ENCODE measurements around the gene LYZL2.
"Not testable (repeated sequence)": the region's sequence is repeated elsewhere in the genome, so short reads cannot be mapped to it uniquely, and the experiment has no call there.

Gene LYZL2

GRCh38 chr10:30629653-30630052 lies at the start of gene LYZL2:
Gene LYZL2 (minus strand): TSS chr10:30629753. CDS start chr10:30626915, 2,838 bp downstream.
- H3K9me3 Mint-ChIP-seq: no peaks in the 10 kb centered on the region
- no peak for ATAC-seq
- no peak within 1 kb of the TSS for H3K27ac Mint-ChIP-seq
- H3K27me3 Mint-ChIP-seq: peaks cover 27% of the 10 kb centered on the region
- no peak within 1 kb of the TSS for H3K4me3 Mint-ChIP-seq
- no peaks in the 10 kb centered on the region for H3K36me3 Mint-ChIP-seq
- H3K4me1 Mint-ChIP-seq: no peaks in the 10 kb centered on the region

GRCh38 chr10:30677616-30678015 lies 48.1 kb upstream of the LYZL2 start:
- not testable (repeated sequence) for H3K4me1 Mint-ChIP-seq, H3K4me3 Mint-ChIP-seq

GRCh38 chr10:30677146-30677545 lies 47.6 kb upstream of the LYZL2 start:
- not testable (repeated sequence) for H3K27ac Mint-ChIP-seq, H3K36me3 Mint-ChIP-seq, H3K4me1 Mint-ChIP-seq, ATAC-seq, H3K4me3 Mint-ChIP-seq
- Mint-ChIP-seq H3K9me3 (peaks cover 12% of the 10 kb centered on the region), H3K27me3 (peaks cover 50% of the 10 kb centered on the region)

More at GRCh38 chr10:30677616-30678015, 48.1 kb upstream of the LYZL2 start:
- peaks cover 51% of the 10 kb centered on the region for H3K27me3 Mint-ChIP-seq
- H3K27ac Mint-ChIP-seq, H3K36me3 Mint-ChIP-seq: not testable (repeated sequence)
- peaks cover 12% of the 10 kb centered on the region for H3K9me3 Mint-ChIP-seq
- ATAC-seq: peak; percentile 60

GRCh38 chr10:30675791-30676718 lies 46.5 kb upstream of the LYZL2 start:
- peaks cover 6% of the 10 kb centered on the region for H3K36me3 Mint-ChIP-seq
- H3K9me3 Mint-ChIP-seq: peaks cover 12% of the 10 kb centered on the region
- H3K4me3 Mint-ChIP-seq: no peak overlapping the region
- H3K27ac Mint-ChIP-seq: no peak overlapping the region
- ATAC-seq: no peak
- H3K4me1 Mint-ChIP-seq: no peaks in the 10 kb centered on the region
- peaks cover 39% of the 10 kb centered on the region for H3K27me3 Mint-ChIP-seq

GRCh38 chr10:30674796-30675195 lies 45.2 kb upstream of the LYZL2 start:
- Mint-ChIP-seq H3K4me1 (peaks cover 5% of the 10 kb centered on the region), H3K27ac (no peak overlapping the region), H3K36me3 (no peaks in the 10 kb centered on the region), H3K27me3 (peaks cover 34% of the 10 kb centered on the region), H3K9me3 (peaks cover 4% of the 10 kb centered on the region), H3K4me3 (no peak overlapping the region)
- no peak for ATAC-seq

GRCh38 chr10:30673262-30673661 lies 43.7 kb upstream of the LYZL2 start:
- H3K36me3 Mint-ChIP-seq, H3K9me3 Mint-ChIP-seq, H3K27ac Mint-ChIP-seq, H3K4me1 Mint-ChIP-seq, H3K4me3 Mint-ChIP-seq, ATAC-seq: not testable (repeated sequence)
- H3K27me3 Mint-ChIP-seq: peaks cover 24% of the 10 kb centered on the region

- not testable (repeated sequence) for H3K27ac Mint-ChIP-seq, H3K4me1 Mint-ChIP-seq, ATAC-seq, H3K36me3 Mint-ChIP-seq, H3K9me3 Mint-ChIP-seq, H3K4me3 Mint-ChIP-seq
- peaks cover 17% of the 10 kb centered on the region for H3K27me3 Mint-ChIP-seq
Measured at GRCh38 chr10:30672338-30672737, 42.8 kb upstream of the LYZL2 start.

GRCh38 chr10:30671026-30671616 lies 41.6 kb upstream of the LYZL2 start:
- H3K4me1 Mint-ChIP-seq: peaks cover 5% of the 10 kb centered on the region
- no peak for ATAC-seq
- H3K27ac Mint-ChIP-seq: no peak overlapping the region

GRCh38 chr10:30667982-30668381 lies 38.4 kb upstream of the LYZL2 start:
- not testable (repeated sequence) for ATAC-seq, H3K36me3 Mint-ChIP-seq

More at GRCh38 chr10:30671026-30671616, 41.6 kb upstream of the LYZL2 start:
- peak overlapping the region; percentile 2 for H3K4me3 Mint-ChIP-seq
- peaks cover 17% of the 10 kb centered on the region for H3K27me3 Mint-ChIP-seq
- H3K36me3 Mint-ChIP-seq: no peaks in the 10 kb centered on the region
- no peaks in the 10 kb centered on the region for H3K9me3 Mint-ChIP-seq

GRCh38 chr10:30663403-30663802 lies 33.9 kb upstream of the LYZL2 start:
- H3K4me3 Mint-ChIP-seq: peak overlapping the region; percentile 43
- H3K36me3 Mint-ChIP-seq, H3K27ac Mint-ChIP-seq, H3K9me3 Mint-ChIP-seq: not testable (repeated sequence)
- ATAC-seq: peak; percentile 92
- peaks cover 15% of the 10 kb centered on the region for H3K27me3 Mint-ChIP-seq
- H3K4me1 Mint-ChIP-seq: peaks cover 20% of the 10 kb centered on the region

More at GRCh38 chr10:30667982-30668381, 38.4 kb upstream of the LYZL2 start:
- peaks cover 17% of the 10 kb centered on the region for H3K4me1 Mint-ChIP-seq
- H3K4me3 Mint-ChIP-seq, H3K27ac Mint-ChIP-seq, H3K27me3 Mint-ChIP-seq, H3K9me3 Mint-ChIP-seq: not testable (repeated sequence)

- Mint-ChIP-seq H3K9me3 (no peaks in the 10 kb centered on the region), H3K4me1 (peaks cover 20% of the 10 kb centered on the region), H3K36me3 (no peaks in the 10 kb centered on the region), H3K27me3 (peaks cover 21% of the 10 kb centered on the region), H3K27ac (no peak overlapping the region), H3K4me3 (no peak overlapping the region)
- ATAC-seq: peak; percentile 61
Measured at GRCh38 chr10:30662814-30663213, 33.3 kb upstream of the LYZL2 start.

GRCh38 chr10:30660314-30660713 lies 30.8 kb upstream of the LYZL2 start:
- H3K36me3 Mint-ChIP-seq, H3K4me3 Mint-ChIP-seq, H3K27ac Mint-ChIP-seq, ATAC-seq, H3K9me3 Mint-ChIP-seq: not testable (repeated sequence)
- Mint-ChIP-seq H3K27me3 (peaks cover 36% of the 10 kb centered on the region), H3K4me1 (peaks cover 20% of the 10 kb centered on the region)

- ATAC-seq: no peak
- H3K36me3 Mint-ChIP-seq: no peaks in the 10 kb centered on the region
- no peaks in the 10 kb centered on the region for H3K4me1 Mint-ChIP-seq
- peaks cover 3% of the 10 kb centered on the region for H3K9me3 Mint-ChIP-seq
- no peak overlapping the region for H3K4me3 Mint-ChIP-seq
- H3K27ac Mint-ChIP-seq: no peak overlapping the region
- peaks cover 58% of the 10 kb centered on the region for H3K27me3 Mint-ChIP-seq
Measured at GRCh38 chr10:30656233-30656632, 26.7 kb upstream of the LYZL2 start.

- H3K4me1 Mint-ChIP-seq, H3K9me3 Mint-ChIP-seq, H3K27ac Mint-ChIP-seq, ATAC-seq, H3K4me3 Mint-ChIP-seq, H3K36me3 Mint-ChIP-seq: not testable (repeated sequence)
- peaks cover 58% of the 10 kb centered on the region for H3K27me3 Mint-ChIP-seq
Measured at GRCh38 chr10:30655001-30655400, 25.4 kb upstream of the LYZL2 start.

- not testable (repeated sequence) for H3K9me3 Mint-ChIP-seq, ATAC-seq, H3K36me3 Mint-ChIP-seq, H3K27ac Mint-ChIP-seq, H3K4me3 Mint-ChIP-seq, H3K4me1 Mint-ChIP-seq
- peaks cover 51% of the 10 kb centered on the region for H3K27me3 Mint-ChIP-seq
Measured at GRCh38 chr10:30651470-30652397, 22.2 kb upstream of the LYZL2 start.
